GM21737 (cell line): Measurements from ENCODE around the gene COL2A1.

Experiments used
- ATAC-seq: cut with Tn5 transposase; IDR thresholded peaks from one replicate; pipeline ENCODE4 v1.9.1; 2021; ENCODE audit warnings: mild to moderate bottlenecking, moderate library complexity; ENCODE audit not compliant: unreplicated experiment

Gene COL2A1

GRCh38 chr12:47949441-47950341, 54.6 kb downstream of the COL2A1 start:
- ATAC-seq: no peak

- ATAC-seq: no peak
Observed at GRCh38 chr12:47947341-47947740, 56.9 kb downstream of the COL2A1 start.

- ATAC-seq: no peak
Observed at GRCh38 chr12:47946413-47947323, 57.6 kb downstream of the COL2A1 start.

- no peak for ATAC-seq
Observed at GRCh38 chr12:47945341-47945728, 58.9 kb downstream of the COL2A1 start.

- no peak for ATAC-seq
Observed at GRCh38 chr12:47944685-47945340, 59.5 kb downstream of the COL2A1 start.

- no peak for ATAC-seq
Observed at GRCh38 chr12:47943623-47944340, 60.5 kb downstream of the COL2A1 start.

- ATAC-seq: no peak
Observed at GRCh38 chr12:47942614-47943225, 61.6 kb downstream of the COL2A1 start.

- no peak for ATAC-seq
Observed at GRCh38 chr12:47941871-47942613, 62.2 kb downstream of the COL2A1 start.

- no peak for ATAC-seq
Observed at GRCh38 chr12:47941475-47941780, 62.8 kb downstream of the COL2A1 start.

GRCh38 chr12:47940773-47941474, 63.4 kb downstream of the COL2A1 start:
- no peak for ATAC-seq

- ATAC-seq: no peak
Observed at GRCh38 chr12:47939009-47939601, 65.2 kb downstream of the COL2A1 start.

- ATAC-seq: no peak
Observed at GRCh38 chr12:47938594-47938993, 65.7 kb downstream of the COL2A1 start.

- no peak for ATAC-seq
Observed at GRCh38 chr12:47938093-47938492, 66.2 kb downstream of the COL2A1 start.

- no peak for ATAC-seq
Observed at GRCh38 chr12:47935184-47935583, 69.1 kb downstream of the COL2A1 start.

GRCh38 chr12:47931187-47931586, 73.1 kb downstream of the COL2A1 start:
- ATAC-seq: no peak

GRCh38 chr12:47930634-47931033, 73.6 kb downstream of the COL2A1 start:
- ATAC-seq: no peak

GRCh38 chr12:47927346-47927745, 76.9 kb downstream of the COL2A1 start:
- no peak for ATAC-seq
